Naive thymus-derived CD8-positive, alpha-beta T cell (primary cell): ENCODE measurements around the gene SEMA6B. TPM values are rescaled to one million over a fixed set of nuclear protein-coding genes. Genes with fewer than 3 reads are reported as not detected.
"Not testable (repeated sequence)": the region's sequence is repeated elsewhere in the genome, so short reads cannot be mapped to it uniquely, and the experiment has no call there.

Experiments
- ATAC-seq, 2 donors: fragments of 150-1000 bp; cut with Tn5 transposase in 1 of 2; sonication (Bioruptor Pico), chemical (Tn5 transposase) in 1 of 2; 1 replicate in 1 of 2; 2 replicates in 1 of 2; pipeline ENCODE4 v1.10.0; 2021; ENCODE audit warnings: mild to moderate bottlenecking in 2 of 2, moderate library complexity in 2 of 2
- POLR2A ChIA-PET: fragments of 350-600 bp; sonication (Branson Sonifier 250); formaldehyde crosslinking; loops from one replicate; lab custom pipeline; 2021; ENCODE audit warnings: antibody characterized with exemption; lab: Charles Lee
- DNase-seq, 10 donors: peaks; one replicate each; pipeline versions ENCODE4 v3.0.0 to v3.0.0-alpha.2; 2020 to 2022
- H3K27ac Mint-ChIP-seq, 10 donors: one replicate each; pipeline ENCODE4 v1.8.0; 2020 to 2022; ENCODE audit warnings: mild to moderate bottlenecking in 10 of 10, mixed read lengths in 10 of 10, moderate library complexity in 4 of 10, inconsistent platforms in 1 of 10
- H3K27me3 Mint-ChIP-seq, 5 donors: one replicate each; pipeline ENCODE4 v1.8.0; 2021 to 2022; ENCODE audit warnings: mixed read lengths in 5 of 5
- H3K36me3 Mint-ChIP-seq, 3 donors: one replicate each; pipeline ENCODE4 v1.8.0; 2020 to 2022; ENCODE audit warnings: mixed read lengths in 3 of 3, mild to moderate bottlenecking in 2 of 3, inconsistent platforms in 1 of 3
- H3K4me1 Mint-ChIP-seq, 4 donors: one replicate each; pipeline ENCODE4 v1.8.0; 2021 to 2022; ENCODE audit warnings: mixed read lengths in 4 of 4
- H3K4me3 Mint-ChIP-seq, 10 donors: one replicate each; pipeline ENCODE4 v1.8.0; 2020 to 2022; ENCODE audit warnings: mild to moderate bottlenecking in 10 of 10, mixed read lengths in 10 of 10, moderate library complexity in 6 of 10, inconsistent platforms in 1 of 10
- H3K9me3 Mint-ChIP-seq, 9 donors: one replicate each; pipeline ENCODE4 v1.8.0; 2020 to 2022; ENCODE audit warnings: mixed read lengths in 9 of 9, mild to moderate bottlenecking in 3 of 9, inconsistent platforms in 1 of 9, moderate library complexity in 1 of 9
- polyA plus RNA-seq, 3 donors: library from polyadenylated mRNA; unstranded; fragments of 300-500 nt; fragmentation: Illumina TruSeq; gene quantifications; one replicate each; pipeline ENCODE4 v1.2.3, GENCODE V29; 2021
- total RNA-seq, 8 experiments: library from RNA in 2 of 8; stranded (reverse) in 2 of 8; gene quantifications; one replicate each; pipeline ENCODE4 v1.2.3 and lab custom pipeline; 2021 to 2026

Gene SEMA6B
- total and polyA plus RNA-seq, 5 experiments from 2014 or later, result 0.60 to 0.68 TPM; not detected in 3

GRCh38 chr19:4550479-4551050, 8.9 kb downstream of the SEMA6B start:
- POLR2A ChIA-PET, result no interaction called here
- no peaks in the 10 kb centered on the region for H3K36me3 Mint-ChIP-seq
- H3K4me3 Mint-ChIP-seq, result no peak overlapping the region
- ATAC-seq (no peak), DNase-seq (no peak)
- no peak overlapping the region for H3K27ac Mint-ChIP-seq
- H3K9me3 Mint-ChIP-seq, result peaks cover 0 to 3% (median 0%) of the 10 kb centered on the region in 9 donors
- H3K4me1 Mint-ChIP-seq, result peaks cover 0 to 2% (median 0%) of the 10 kb centered on the region in 4 donors
- H3K27me3 Mint-ChIP-seq, result peaks cover 5 to 28% (median 17%) of the 10 kb centered on the region in 5 donors

- H3K4me1 Mint-ChIP-seq, result peaks cover 0 to 2% (median 0%) of the 10 kb centered on the region in 4 donors
These were observed 9.5 kb downstream of the SEMA6B start for GRCh38 chr19:4550018-4550417.

GRCh38 chr19:4548238-4548584, 11.3 kb downstream of the SEMA6B start:
- POLR2A ChIA-PET, result no interaction called here
- H3K9me3 Mint-ChIP-seq, result peaks cover 0 to 3% (median 0%) of the 10 kb centered on the region in 9 donors
- H3K27me3 Mint-ChIP-seq, result peaks cover 4 to 23% (median 17%) of the 10 kb centered on the region in 5 donors
- H3K27ac Mint-ChIP-seq, result no peak overlapping the region
- DNase-seq, result no peak
- peaks cover 0 to 2% (median 0%) of the 10 kb centered on the region in 4 donors for H3K4me1 Mint-ChIP-seq
- no peak overlapping the region for H3K4me3 Mint-ChIP-seq
- no peak for ATAC-seq
- H3K36me3 Mint-ChIP-seq, result no peaks in the 10 kb centered on the region

More at GRCh38 chr19:4550018-4550417, 9.5 kb downstream of the SEMA6B start:
- POLR2A ChIA-PET, result no interaction called here
- H3K27ac Mint-ChIP-seq, result no peak overlapping the region
- peaks cover 0 to 3% (median 0%) of the 10 kb centered on the region in 9 donors for H3K9me3 Mint-ChIP-seq
- H3K27me3 Mint-ChIP-seq, result peaks cover 5 to 28% (median 17%) of the 10 kb centered on the region in 5 donors
- DNase-seq (no peak), ATAC-seq (no peak)
- no peaks in the 10 kb centered on the region for H3K36me3 Mint-ChIP-seq
- H3K4me3 Mint-ChIP-seq, result no peak overlapping the region

GRCh38 chr19:4547303-4548237, 11.9 kb downstream of the SEMA6B start:
- Mint-ChIP-seq H3K27me3 (peaks cover 3 to 17% (median 11%) of the 10 kb centered on the region in 5 donors), H3K9me3 (peaks cover 0 to 3% (median 0%) of the 10 kb centered on the region in 9 donors), H3K4me3 (no peak overlapping the region), H3K4me1 (peaks cover 0 to 2% (median 0%) of the 10 kb centered on the region in 4 donors), H3K27ac (no peak overlapping the region), H3K36me3 (no peaks in the 10 kb centered on the region)
- ATAC-seq (no peak), DNase-seq (no peak)
- POLR2A ChIA-PET, result no interaction called here

GRCh38 chr19:4543842-4544647, 15.4 kb downstream of the SEMA6B start:
- ATAC-seq (no peak), DNase-seq (no peak)
- Mint-ChIP-seq H3K36me3 (no peaks in the 10 kb centered on the region), H3K4me1 (peaks cover 6 to 10% (median 7%) of the 10 kb centered on the region in 4 donors), H3K27ac (no peak overlapping the region), H3K9me3 (peaks cover 0 to 2% (median 0%) of the 10 kb centered on the region in 9 donors), H3K27me3 (peaks cover 0 to 15% (median 9%) of the 10 kb centered on the region in 5 donors), H3K4me3 (no peak overlapping the region)
- POLR2A ChIA-PET, result no interaction called here

- ATAC-seq (no peak), DNase-seq (no peak)
- Mint-ChIP-seq H3K27ac (no peak overlapping the region), H3K4me1 (peaks cover 5 to 10% (median 7%) of the 10 kb centered on the region in 4 donors), H3K27me3 (peaks cover 0 to 20% (median 8%) of the 10 kb centered on the region in 5 donors), H3K4me3 (no peak overlapping the region), H3K9me3 (peaks cover 0 to 2% (median 0%) of the 10 kb centered on the region in 9 donors), H3K36me3 (no peaks in the 10 kb centered on the region)
- POLR2A ChIA-PET, result no interaction called here
These were observed 16.3 kb downstream of the SEMA6B start for GRCh38 chr19:4542896-4543841.

GRCh38 chr19:4541806-4542145, 17.7 kb downstream of the SEMA6B start:
- DNase-seq, ATAC-seq, H3K27ac Mint-ChIP-seq, POLR2A ChIA-PET, H3K36me3 Mint-ChIP-seq, H3K4me1 Mint-ChIP-seq, H3K4me3 Mint-ChIP-seq, H3K9me3 Mint-ChIP-seq: not testable (repeated sequence)
- peaks cover 0 to 27% (median 8%) of the 10 kb centered on the region in 5 donors for H3K27me3 Mint-ChIP-seq

- H3K4me1 Mint-ChIP-seq, result peaks cover 5 to 10% (median 7%) of the 10 kb centered on the region in 4 donors
- POLR2A ChIA-PET, result no interaction called here
- ATAC-seq (no peak), DNase-seq (no peak)
- H3K36me3 Mint-ChIP-seq, result no peaks in the 10 kb centered on the region
- no peak overlapping the region for H3K4me3 Mint-ChIP-seq
- no peak overlapping the region for H3K27ac Mint-ChIP-seq
- H3K27me3 Mint-ChIP-seq, result peaks cover 0 to 28% (median 8%) of the 10 kb centered on the region in 5 donors
- peaks cover 0 to 2% (median 0%) of the 10 kb centered on the region in 9 donors for H3K9me3 Mint-ChIP-seq
These were observed 18.2 kb downstream of the SEMA6B start for GRCh38 chr19:4541114-4541805.

- peak within 1 kb of the TSS in 3 of 10 donors; percentile 29 to 43 (median 41) for H3K27ac Mint-ChIP-seq
- POLR2A ChIA-PET, result interaction anchor here (0.6 kb wide), 1 partner anchor 21 kb away, joined by 3 read pairs; no protein-coding TSS in a partner anchor
- H3K4me1 Mint-ChIP-seq, result peaks cover 7 to 14% (median 14%) of the 10 kb centered on the region in 4 donors
- H3K36me3 Mint-ChIP-seq, result no peaks in the 10 kb centered on the region
- peaks cover 0 to 2% (median 0%) of the 10 kb centered on the region in 9 donors for H3K9me3 Mint-ChIP-seq
- ATAC-seq (no peak), DNase-seq (no peak)
- peaks cover 3 to 33% (median 8%) of the 10 kb centered on the region in 5 donors for H3K27me3 Mint-ChIP-seq
- peak within 1 kb of the TSS in 3 of 10 donors; percentile 15 to 38 (median 22) for H3K4me3 Mint-ChIP-seq
These were observed 19.5 kb downstream of the SEMA6B start, which contains the start of gene LRG1 for GRCh38 chr19:4539693-4540581. Gene LRG1 (minus strand): TSS chr19:4540036. CDS start chr19:4540013, 23 bp downstream.

GRCh38 chr19:4539169-4539692, 20.3 kb downstream of the SEMA6B start:
- Mint-ChIP-seq H3K9me3 (peaks cover 0 to 2% (median 0%) of the 10 kb centered on the region in 9 donors), H3K36me3 (no peaks in the 10 kb centered on the region), H3K4me3 (no peak overlapping the region), H3K4me1 (peaks cover 7 to 16% (median 14%) of the 10 kb centered on the region in 4 donors), H3K27ac (peak overlapping the region in 1 of 10 donors; percentile 29), H3K27me3 (peaks cover 3 to 34% (median 8%) of the 10 kb centered on the region in 5 donors)
- POLR2A ChIA-PET, result interaction anchor here (0.6 kb wide), 1 partner anchor 22 kb away, joined by 3 read pairs; no protein-coding TSS in a partner anchor
- ATAC-seq, result no peak
- DNase-seq, result no peak
